ENCODE data around the gene LEFTY2. TPM values are rescaled to one million over a fixed set of nuclear protein-coding genes. Genes with fewer than 3 reads are reported as not detected.

LEFTY2 gene
- total and polyA plus RNA-seq, 9 of the 15 experiments (the other 6 are each of a cell fraction or from before 2014, with no cell fraction given), result 0.04 to 0.14 TPM; not detected in 7

DNA sequence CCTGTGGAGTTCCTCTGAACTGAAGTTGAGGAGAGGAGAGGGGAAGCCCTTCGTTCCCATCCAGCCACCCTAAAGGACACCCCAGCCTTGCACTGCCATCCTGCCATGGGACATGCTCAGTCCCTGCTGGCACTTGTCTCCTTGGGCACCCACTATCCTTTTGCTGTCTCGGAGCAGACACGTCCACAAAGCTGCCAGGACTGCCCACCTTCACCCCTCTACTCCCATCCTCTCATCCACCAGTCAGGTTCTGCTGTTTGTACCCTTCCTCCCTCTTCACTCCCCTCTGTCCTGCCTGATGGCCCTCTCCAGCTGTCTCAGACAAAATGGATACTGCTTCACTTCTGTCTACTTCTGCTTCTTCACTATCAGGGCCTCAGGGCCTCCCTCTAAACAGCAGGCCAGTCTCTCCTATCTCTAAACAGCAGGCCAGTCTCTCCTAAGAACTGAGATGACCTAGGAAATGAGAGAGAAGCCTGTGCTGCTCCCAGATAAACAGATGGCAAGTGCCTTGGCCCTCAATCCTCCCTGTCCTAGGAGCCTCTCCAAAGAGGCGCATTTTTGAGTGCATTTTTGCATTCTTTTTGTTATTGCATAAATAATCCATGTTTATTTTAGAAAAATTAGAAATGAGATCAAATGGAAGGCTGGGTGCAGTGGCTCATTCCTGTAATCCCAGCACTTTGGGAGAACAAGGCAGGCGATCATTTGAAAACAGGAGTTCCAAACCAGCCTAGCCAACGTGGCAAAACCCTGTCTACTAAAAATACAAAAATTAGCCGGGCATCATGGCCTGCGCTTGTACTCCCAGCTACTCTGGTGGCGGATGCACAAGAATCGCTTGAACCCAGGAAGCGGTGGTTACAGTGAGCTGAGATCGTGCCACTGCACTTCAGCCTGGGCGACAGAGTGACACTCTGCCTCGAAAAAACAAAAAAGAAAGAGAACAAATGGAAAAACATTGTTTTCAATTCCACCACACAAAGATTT lies 12.5 kb downstream of the LEFTY2 start (continued):
- TF ChIP-seq, protein P1, sequence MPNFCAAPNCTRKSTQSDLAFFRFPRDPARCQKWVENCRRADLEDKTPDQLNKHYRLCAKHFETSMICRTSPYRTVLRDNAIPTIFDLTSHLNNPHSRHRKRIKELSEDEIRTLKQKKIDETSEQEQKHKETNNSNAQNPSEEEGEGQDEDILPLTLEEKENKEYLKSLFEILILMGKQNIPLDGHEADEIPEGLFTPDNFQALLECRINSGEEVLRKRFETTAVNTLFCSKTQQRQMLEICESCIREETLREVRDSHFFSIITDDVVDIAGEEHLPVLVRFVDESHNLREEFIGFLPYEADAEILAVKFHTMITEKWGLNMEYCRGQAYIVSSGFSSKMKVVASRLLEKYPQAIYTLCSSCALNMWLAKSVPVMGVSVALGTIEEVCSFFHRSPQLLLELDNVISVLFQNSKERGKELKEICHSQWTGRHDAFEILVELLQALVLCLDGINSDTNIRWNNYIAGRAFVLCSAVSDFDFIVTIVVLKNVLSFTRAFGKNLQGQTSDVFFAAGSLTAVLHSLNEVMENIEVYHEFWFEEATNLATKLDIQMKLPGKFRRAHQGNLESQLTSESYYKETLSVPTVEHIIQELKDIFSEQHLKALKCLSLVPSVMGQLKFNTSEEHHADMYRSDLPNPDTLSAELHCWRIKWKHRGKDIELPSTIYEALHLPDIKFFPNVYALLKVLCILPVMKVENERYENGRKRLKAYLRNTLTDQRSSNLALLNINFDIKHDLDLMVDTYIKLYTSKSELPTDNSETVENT (CRISPR knock-in tag; IDR thresholded peaks at IDR 0.05), result peak; percentile 70; the same call in 1 of the 2 replicates
- TF ChIP-seq SIX5 (IDR thresholded peaks at IDR 0.05; ENCODE audit: borderline replicate concordance in 1 of 2, insufficient read depth in 1 of 2, low read depth in 1 of 2, low read length in 2 of 2) (no peak), FOXA1 (IDR thresholded peaks at IDR 0.05; ENCODE audit: borderline replicate concordance) (no peak), NR1H2 (CRISPR knock-in tag; IDR thresholded peaks at IDR 0.05) (no peak), FUS (optimal IDR thresholded peaks at IDR 0.05; ENCODE audit: low read depth, low read length) (no peak), CBFA2T3 (IDR thresholded peaks at IDR 0.05) (peak; percentile 100), PML (IDR thresholded peaks at IDR 0.05; ENCODE audit: low read length) (peak; percentile 99), E2F1 (CRISPR knock-in tag; IDR thresholded peaks at IDR 0.05) (peak; percentile 58; the same call in 1 of the 2 replicates), PREB (CRISPR knock-in tag; IDR thresholded peaks at IDR 0.05) (no peak), SREBF2 (CRISPR knock-in tag; IDR thresholded peaks at IDR 0.05) (no peak), SMC3 (conservative IDR thresholded peaks at IDR 0.05; ENCODE audit: insufficient read depth, low read depth, low read length) (no peak), TAF1 (IDR thresholded peaks at IDR 0.05; ENCODE audit: control insufficient read depth, extremely low read depth, insufficient read depth, low read length, severe bottlenecking) (peak; percentile 86), POU5F1 (IDR thresholded peaks at IDR 0.05; ENCODE audit: borderline replicate concordance, low read depth, low read length, partially characterized antibody) (no peak)
- TF ChIP-seq, protein P2, sequence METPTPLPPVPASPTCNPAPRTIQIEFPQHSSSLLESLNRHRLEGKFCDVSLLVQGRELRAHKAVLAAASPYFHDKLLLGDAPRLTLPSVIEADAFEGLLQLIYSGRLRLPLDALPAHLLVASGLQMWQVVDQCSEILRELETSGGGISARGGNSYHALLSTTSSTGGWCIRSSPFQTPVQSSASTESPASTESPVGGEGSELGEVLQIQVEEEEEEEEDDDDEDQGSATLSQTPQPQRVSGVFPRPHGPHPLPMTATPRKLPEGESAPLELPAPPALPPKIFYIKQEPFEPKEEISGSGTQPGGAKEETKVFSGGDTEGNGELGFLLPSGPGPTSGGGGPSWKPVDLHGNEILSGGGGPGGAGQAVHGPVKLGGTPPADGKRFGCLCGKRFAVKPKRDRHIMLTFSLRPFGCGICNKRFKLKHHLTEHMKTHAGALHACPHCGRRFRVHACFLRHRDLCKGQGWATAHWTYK (CRISPR knock-in tag; IDR thresholded peaks at IDR 0.05), result peak; percentile 96
- TF ChIP-seq, protein P3, sequence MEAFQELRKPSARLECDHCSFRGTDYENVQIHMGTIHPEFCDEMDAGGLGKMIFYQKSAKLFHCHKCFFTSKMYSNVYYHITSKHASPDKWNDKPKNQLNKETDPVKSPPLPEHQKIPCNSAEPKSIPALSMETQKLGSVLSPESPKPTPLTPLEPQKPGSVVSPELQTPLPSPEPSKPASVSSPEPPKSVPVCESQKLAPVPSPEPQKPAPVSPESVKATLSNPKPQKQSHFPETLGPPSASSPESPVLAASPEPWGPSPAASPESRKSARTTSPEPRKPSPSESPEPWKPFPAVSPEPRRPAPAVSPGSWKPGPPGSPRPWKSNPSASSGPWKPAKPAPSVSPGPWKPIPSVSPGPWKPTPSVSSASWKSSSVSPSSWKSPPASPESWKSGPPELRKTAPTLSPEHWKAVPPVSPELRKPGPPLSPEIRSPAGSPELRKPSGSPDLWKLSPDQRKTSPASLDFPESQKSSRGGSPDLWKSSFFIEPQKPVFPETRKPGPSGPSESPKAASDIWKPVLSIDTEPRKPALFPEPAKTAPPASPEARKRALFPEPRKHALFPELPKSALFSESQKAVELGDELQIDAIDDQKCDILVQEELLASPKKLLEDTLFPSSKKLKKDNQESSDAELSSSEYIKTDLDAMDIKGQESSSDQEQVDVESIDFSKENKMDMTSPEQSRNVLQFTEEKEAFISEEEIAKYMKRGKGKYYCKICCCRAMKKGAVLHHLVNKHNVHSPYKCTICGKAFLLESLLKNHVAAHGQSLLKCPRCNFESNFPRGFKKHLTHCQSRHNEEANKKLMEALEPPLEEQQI (IDR thresholded peaks at IDR 0.05), result peak; percentile 94
